Coronary artery (tissue), 2 donors: ENCODE results near the gene RCBTB1.
"Not testable (repeated sequence)": the region's sequence is repeated elsewhere in the genome, so short reads cannot be mapped to it uniquely, and the experiment has no call there.

Experiments
- DNase-seq: peaks from one replicate; pipeline ENCODE4 v3.0.0-alpha.2; 2017; ENCODE audit warnings: low spot score
- H3K27ac ChIP-seq, 2 donors: fragments of 200-600 bp; sonication (generic); one replicate each; pipeline ENCODE4 v1.5.1; 2016 to 2019
- H3K4me3 ChIP-seq: fragments of 200-600 bp; sonication (generic); 2 replicates; pipeline ENCODE4 v1.5.1; 2016; ENCODE audit warnings: mild to moderate bottlenecking, moderate library complexity
- CTCF ChIP-seq: fragments of 200-600 bp; sonication (generic); IDR thresholded peaks from one replicate; pipeline ENCODE4 v1.5.1; 2019; ENCODE audit warnings: antibody characterized with exemption

RCBTB1 gene

GRCh38 chr13:49602005-49602404, 16.6 kb upstream of the RCBTB1 start:
- DNase-seq: no peak
- no peak overlapping the region for H3K4me3 ChIP-seq
- TF ChIP-seq CTCF: no peak
- H3K27ac ChIP-seq: no peak overlapping the region

- H3K27ac ChIP-seq: no peak overlapping the region
- H3K4me3 ChIP-seq: no peak overlapping the region
- no peak for TF ChIP-seq CTCF
- no peak for DNase-seq
These were observed 11.8 kb upstream of the RCBTB1 start for GRCh38 chr13:49597043-49597641.

GRCh38 chr13:49596221-49596620, 10.9 kb upstream of the RCBTB1 start:
- Histone ChIP-seq H3K27ac (no peak overlapping the region), H3K4me3 (no peak overlapping the region)
- no peak for DNase-seq
- TF ChIP-seq CTCF: no peak

- no peak for TF ChIP-seq CTCF
- H3K27ac ChIP-seq: no peak overlapping the region
- no peak for DNase-seq
- no peak overlapping the region for H3K4me3 ChIP-seq
These were observed 9.2 kb upstream of the RCBTB1 start for GRCh38 chr13:49594576-49594975.

GRCh38 chr13:49593876-49594275, 8.5 kb upstream of the RCBTB1 start:
- H3K27ac ChIP-seq, DNase-seq, H3K4me3 ChIP-seq: not testable (repeated sequence)

GRCh38 chr13:49590714-49591113, 5.4 kb upstream of the RCBTB1 start:
- DNase-seq, H3K27ac ChIP-seq: not testable (repeated sequence)

GRCh38 chr13:49587311-49587847, 2.0 kb upstream of the RCBTB1 start:
- no peak for TF ChIP-seq CTCF
- no peak overlapping the region for H3K27ac ChIP-seq

More at GRCh38 chr13:49590714-49591113, 5.4 kb upstream of the RCBTB1 start:
- H3K4me3 ChIP-seq: not testable (repeated sequence)

GRCh38 chr13:49586717-49587116, 1.4 kb upstream of the RCBTB1 start:
- no peak for TF ChIP-seq CTCF
- H3K27ac ChIP-seq: no peak overlapping the region
- no peak overlapping the region for H3K4me3 ChIP-seq
- DNase-seq: no peak

More at GRCh38 chr13:49587311-49587847, 2.0 kb upstream of the RCBTB1 start:
- H3K4me3 ChIP-seq: no peak overlapping the region
- DNase-seq: no peak
